GM18526 (cell line): Measurements from ENCODE around the gene PRKAG3.

ENCODE experiments used
- POLR2A ChIP-seq: IDR thresholded peaks from 3 replicates; pipeline ENCODE4 v1.6.1; 2011; ENCODE audit not compliant: insufficient read length; ENCODE audit errors: extremely low read depth

PRKAG3 gene

GRCh38 chr2:218832520-218832919 lies 917 bp upstream of the PRKAG3 start:
- TF ChIP-seq POLR2A: no peak

DNA sequence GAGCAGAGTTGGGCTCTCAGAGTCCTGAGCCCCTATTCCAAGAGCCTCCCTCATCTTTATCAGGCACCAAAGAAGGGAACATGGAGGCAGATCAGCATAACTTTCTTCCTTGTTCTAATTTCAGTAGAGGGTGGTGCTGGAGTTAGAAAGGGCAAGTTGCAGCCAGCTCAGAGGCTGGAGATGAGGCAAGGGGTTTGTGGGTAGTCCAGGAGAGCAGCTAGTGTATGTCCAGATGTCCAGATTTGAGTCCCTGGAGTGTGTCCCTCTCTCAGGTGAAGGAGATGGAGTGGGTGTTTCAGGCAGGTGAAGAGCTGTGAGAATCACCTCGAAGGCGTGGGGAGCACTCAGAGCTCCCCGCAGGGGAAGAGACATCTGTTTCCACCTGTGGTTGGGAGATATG lies 478 bp upstream of the PRKAG3 start:
- TF ChIP-seq POLR2A: no peak

DNA sequence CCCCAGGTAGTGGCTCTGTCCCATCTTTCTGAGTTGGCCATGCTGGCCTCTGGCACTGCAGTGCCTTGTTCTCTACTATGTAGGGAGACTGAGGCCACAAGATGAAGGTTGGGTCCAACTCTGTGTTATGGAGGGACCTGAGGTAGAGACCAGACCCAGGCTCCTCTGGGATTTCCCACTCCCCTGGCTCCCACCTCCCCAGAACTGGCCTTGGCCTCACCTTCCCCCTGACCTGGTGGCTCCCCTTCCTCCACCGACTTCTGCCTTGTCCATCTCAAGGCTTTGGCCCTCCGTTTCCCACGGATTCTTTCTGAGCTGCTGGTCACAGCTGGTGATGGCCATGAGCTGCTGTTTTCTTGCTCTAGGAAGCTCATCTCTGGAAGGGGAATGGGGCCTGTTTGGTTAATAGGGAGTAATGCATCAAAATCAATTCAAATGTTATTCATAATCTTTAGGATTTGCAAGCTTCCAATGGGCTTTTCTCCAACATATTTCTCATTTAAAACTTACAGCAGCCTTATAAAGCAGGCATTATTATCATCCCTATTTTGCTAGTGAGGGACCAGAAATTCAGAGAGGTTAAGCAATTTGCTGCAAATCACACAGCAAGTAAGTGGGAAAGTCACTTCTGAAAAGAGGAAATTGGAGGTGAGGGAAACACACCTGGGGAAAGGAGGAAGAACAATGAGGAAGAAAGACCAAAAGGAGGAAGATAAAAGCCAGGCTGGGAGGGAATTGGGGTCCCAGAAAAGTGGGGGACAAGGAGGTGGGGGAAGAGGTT lies 887 bp downstream of the PRKAG3 start:
- no peak for TF ChIP-seq POLR2A

DNA sequence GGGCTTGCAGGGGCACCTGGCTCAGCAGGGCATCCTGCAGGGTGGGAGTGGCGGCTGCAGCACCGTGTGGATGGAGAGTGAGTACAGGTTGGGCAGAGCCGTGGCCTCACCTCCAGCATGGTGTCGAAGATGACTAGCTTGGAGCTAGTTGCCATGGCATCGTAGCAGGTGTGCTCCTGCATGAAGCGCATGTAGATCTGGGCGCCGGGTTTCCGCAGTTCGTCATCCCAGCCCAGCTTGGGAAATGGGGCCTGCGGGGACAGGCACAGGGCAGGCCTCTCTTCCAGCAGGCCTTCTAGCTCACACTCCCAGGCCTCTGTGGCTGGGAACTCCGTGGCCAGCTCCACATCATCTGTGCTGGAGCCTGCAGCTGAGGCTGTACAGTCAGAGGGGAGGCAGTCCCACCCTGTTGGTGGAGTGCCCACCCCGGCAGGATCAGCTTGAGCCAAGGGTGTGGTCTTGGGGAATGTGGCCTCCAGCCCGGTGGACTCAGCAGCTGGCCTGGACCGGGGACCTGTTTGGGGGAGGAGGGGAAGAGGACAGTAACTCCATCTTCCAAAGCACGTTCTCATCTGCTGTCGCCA lies 1.6 kb downstream of the PRKAG3 start:
- TF ChIP-seq POLR2A: no peak

GRCh38 chr2:218828477-218828778 lies 3.2 kb downstream of the PRKAG3 start:
- no peak for TF ChIP-seq POLR2A

- TF ChIP-seq POLR2A: no peak
These were observed 3.7 kb downstream of the PRKAG3 start for GRCh38 chr2:218827701-218828476.

GRCh38 chr2:218826791-218827190 lies 4.8 kb downstream of the PRKAG3 start:
- no peak for TF ChIP-seq POLR2A

DNA sequence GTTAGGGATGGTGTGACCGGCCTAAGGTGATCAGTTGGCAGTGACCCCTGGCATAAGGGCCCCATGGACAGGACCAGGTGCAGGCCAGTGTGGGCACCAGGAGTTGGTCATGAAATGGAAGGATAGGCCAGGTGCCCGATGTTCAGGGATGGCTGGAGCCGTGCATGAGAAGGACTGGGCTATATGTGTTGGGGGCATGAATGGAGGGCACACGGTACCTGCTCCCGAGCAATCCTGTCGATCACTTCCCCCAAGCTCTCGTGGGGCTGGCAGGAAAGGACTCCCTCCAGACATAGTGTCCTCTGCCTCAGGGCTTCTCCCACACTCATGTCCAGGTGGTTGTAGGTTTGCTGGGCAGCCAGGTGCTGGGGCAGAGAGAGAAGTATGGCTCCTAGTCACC lies 7.6 kb downstream of the PRKAG3 start:
- TF ChIP-seq POLR2A: no peak

DNA sequence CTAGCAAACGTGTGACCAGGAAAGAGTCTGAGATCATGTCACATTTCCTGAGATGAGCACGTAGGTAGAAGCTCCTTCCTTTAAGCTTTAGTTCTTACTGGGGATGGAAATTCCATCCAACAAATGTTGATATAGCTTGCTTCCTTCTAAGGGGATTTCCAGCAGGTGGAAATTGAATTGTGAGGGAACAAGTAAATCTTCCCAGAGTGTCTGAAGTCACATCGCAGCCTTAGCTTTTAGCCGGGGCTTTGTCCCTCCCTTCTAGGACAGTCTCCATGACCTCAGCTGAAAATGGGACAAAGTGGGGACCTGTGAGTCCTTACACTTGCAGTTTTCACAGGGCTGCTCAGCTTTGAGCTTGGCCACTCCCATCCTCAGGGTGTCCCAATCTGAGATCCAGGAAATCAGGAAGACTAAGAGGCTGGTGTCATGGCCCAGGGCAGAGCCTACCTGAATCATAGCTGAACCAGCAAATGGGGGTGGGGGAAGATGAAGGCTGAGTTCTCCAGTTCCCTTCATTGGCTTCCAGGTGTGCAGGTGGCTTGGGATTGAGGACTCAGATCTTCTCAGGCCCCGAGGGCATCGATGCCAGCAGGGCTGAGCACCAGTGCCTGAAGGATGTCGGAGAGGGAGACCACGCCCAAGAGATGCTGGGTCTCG lies 8.3 kb downstream of the PRKAG3 start:
- TF ChIP-seq POLR2A: no peak

GRCh38 chr2:218822622-218823021 lies 9.0 kb downstream of the PRKAG3 start:
- TF ChIP-seq POLR2A: no peak

DNA sequence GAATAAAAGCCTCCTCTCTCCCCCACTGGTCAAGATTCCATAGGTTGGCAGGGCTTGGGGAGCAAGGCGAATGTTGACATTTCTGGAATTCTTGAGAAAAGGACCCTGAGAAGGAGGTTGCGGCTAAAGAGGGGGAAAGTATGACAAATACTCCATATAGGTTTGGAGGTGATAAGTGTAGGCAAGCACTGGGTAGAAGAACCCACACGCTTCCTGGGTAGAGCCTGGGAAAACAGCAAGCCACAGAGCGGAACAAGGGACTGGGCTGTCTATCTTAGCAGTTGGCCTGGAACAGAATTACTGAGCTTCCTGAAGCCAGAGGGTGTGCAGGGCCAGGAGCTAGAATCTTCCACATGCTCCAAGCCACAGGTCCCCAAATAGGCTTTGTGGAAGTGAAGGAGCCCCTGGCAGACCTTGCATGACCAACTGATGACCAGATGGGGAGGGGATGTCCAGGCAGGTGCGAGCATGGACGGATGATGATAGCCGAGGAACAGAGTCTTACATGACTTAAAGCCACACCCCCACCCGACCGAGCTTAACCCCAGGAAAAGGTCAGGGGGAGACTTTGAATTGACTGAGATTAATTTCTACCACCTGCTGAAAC lies 9.9 kb downstream of the PRKAG3 start:
- TF ChIP-seq POLR2A: no peak

DNA sequence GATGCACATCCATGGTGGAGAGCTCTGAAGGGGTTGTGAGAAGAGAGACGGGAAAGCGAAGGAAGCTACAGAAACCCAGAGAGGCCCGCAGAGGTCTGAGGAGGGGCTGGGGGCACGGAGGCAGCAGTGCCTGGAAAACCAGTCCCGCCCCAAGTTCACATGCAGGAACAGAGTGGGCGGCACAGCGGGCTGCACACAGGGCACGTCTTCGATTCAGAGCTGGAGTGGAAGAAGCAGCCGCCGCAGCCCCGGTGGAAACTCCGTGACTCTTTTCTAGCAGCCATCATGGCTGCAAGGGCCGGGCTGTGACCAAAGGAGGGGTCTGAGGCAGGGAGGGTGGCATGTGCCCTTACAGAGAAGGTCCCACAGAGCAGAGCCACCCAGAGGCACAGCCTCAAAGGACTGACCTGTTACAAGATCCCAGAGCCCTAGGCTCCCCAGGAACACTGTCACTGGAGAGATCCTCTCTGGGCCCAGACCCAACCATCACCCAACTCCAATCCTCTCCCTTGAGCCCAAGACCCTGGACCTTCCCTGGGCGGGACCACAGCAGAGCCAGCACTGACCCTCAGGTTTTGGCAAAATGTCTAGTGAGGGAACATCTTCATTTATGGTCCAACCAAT lies 10.7 kb downstream of the PRKAG3 start:
- no peak for TF ChIP-seq POLR2A

GRCh38 chr2:218819093-218819492 lies 12.5 kb downstream of the PRKAG3 start:
- no peak for TF ChIP-seq POLR2A

DNA sequence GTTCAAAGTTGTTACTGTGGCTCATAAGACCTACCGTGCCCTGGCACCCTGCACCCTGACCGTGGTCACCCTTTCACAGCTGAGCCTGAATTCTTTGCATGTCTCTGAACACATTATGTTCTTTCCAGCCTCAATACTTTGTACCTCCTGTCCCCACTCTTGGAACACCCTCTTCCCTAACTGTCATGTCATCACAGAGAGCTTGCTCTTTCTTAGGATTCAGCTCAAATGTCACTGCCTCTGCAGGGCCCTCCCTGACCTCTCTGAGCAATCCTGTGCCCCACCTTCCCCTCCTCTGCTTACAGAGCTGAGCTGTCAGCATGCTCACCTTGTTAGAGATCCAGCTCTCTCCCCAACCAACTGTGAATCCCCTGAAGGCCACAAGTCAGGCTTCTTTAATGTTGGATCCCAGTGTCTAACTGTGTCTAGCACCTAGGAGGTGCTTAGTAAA lies 15.0 kb downstream of the PRKAG3 start:
- TF ChIP-seq POLR2A: no peak

GRCh38 chr2:218815649-218816048 lies 16.0 kb downstream of the PRKAG3 start:
- no peak for TF ChIP-seq POLR2A

GRCh38 chr2:218815244-218815637 lies 16.4 kb downstream of the PRKAG3 start:
- no peak for TF ChIP-seq POLR2A
